ENCODE measurements around the gene KLRD1.
"Not testable (repeated sequence)": the region's sequence is repeated elsewhere in the genome, so short reads cannot be mapped to it uniquely, and the experiment has no call there.

Gene KLRD1

GRCh38 chr12:10336196-10336595 lies 28.5 kb downstream of the KLRD1 start:
- in situ Hi-C loops (cut with MboI; ENCODE audit: low sequenced_read_pairs), result not testable (repeated sequence)

GRCh38 chr12:10338470-10338869 lies 30.8 kb downstream of the KLRD1 start:
- in situ Hi-C loops (cut with MboI; ENCODE audit: low sequenced_read_pairs), result not testable (repeated sequence)

GRCh38 chr12:10339053-10339840 lies 31.6 kb downstream of the KLRD1 start:
- in situ Hi-C loops (cut with MboI; ENCODE audit: low sequenced_read_pairs), result no loop called here

GRCh38 chr12:10340946-10341345 lies 33.3 kb downstream of the KLRD1 start:
- in situ Hi-C loops (cut with MboI; ENCODE audit: low sequenced_read_pairs), result not testable (repeated sequence)

GRCh38 chr12:10341892-10342509 lies 34.3 kb downstream of the KLRD1 start:
- in situ Hi-C loops (cut with MboI; ENCODE audit: low sequenced_read_pairs), result no loop called here

- in situ Hi-C loops (cut with MboI; ENCODE audit: low sequenced_read_pairs), result not testable (repeated sequence)
Measured at GRCh38 chr12:10351457-10351856, 43.8 kb downstream of the KLRD1 start.

- in situ Hi-C loops (cut with MboI; ENCODE audit: low sequenced_read_pairs), result no loop called here
Measured at GRCh38 chr12:10354071-10354470, 46.4 kb downstream of the KLRD1 start.

GRCh38 chr12:10354502-10354901 lies 46.8 kb downstream of the KLRD1 start:
- in situ Hi-C loops (cut with MboI; ENCODE audit: low sequenced_read_pairs), result no loop called here

- in situ Hi-C loops (cut with MboI; ENCODE audit: low sequenced_read_pairs), result no loop called here
Measured at GRCh38 chr12:10358131-10358530, 50.5 kb downstream of the KLRD1 start.

- in situ Hi-C loops (cut with MboI; ENCODE audit: low sequenced_read_pairs), result no loop called here
Measured at GRCh38 chr12:10358969-10359368, 51.3 kb downstream of the KLRD1 start.

GRCh38 chr12:10361084-10361483 lies 53.4 kb downstream of the KLRD1 start:
- in situ Hi-C loops (cut with MboI; ENCODE audit: low sequenced_read_pairs), result no loop called here

GRCh38 chr12:10361622-10362021 lies 54.0 kb downstream of the KLRD1 start:
- in situ Hi-C loops (cut with MboI; ENCODE audit: low sequenced_read_pairs), result no loop called here

- in situ Hi-C loops (cut with MboI; ENCODE audit: low sequenced_read_pairs), result no loop called here
Measured at GRCh38 chr12:10362325-10362724, 54.7 kb downstream of the KLRD1 start.

GRCh38 chr12:10362828-10363657 lies 55.4 kb downstream of the KLRD1 start:
- in situ Hi-C loops (cut with MboI; ENCODE audit: low sequenced_read_pairs), result no loop called here

GRCh38 chr12:10363658-10363913 lies 55.9 kb downstream of the KLRD1 start:
- in situ Hi-C loops (cut with MboI; ENCODE audit: low sequenced_read_pairs), result no loop called here

GRCh38 chr12:10363914-10364814 lies 56.5 kb downstream of the KLRD1 start:
- in situ Hi-C loops (cut with MboI; ENCODE audit: low sequenced_read_pairs), result no loop called here

- in situ Hi-C loops (cut with MboI; ENCODE audit: low sequenced_read_pairs), result no loop called here
Measured at GRCh38 chr12:10364815-10365622, 57.3 kb downstream of the KLRD1 start.

GRCh38 chr12:10365696-10366405 lies 58.2 kb downstream of the KLRD1 start:
- in situ Hi-C loops (cut with MboI; ENCODE audit: low sequenced_read_pairs), result no loop called here

GRCh38 chr12:10366875-10367274 lies 59.2 kb downstream of the KLRD1 start:
- in situ Hi-C loops (cut with MboI; ENCODE audit: low sequenced_read_pairs), result no loop called here
